Measurements from ENCODE around the gene ARID3B. TPM values are rescaled to one million over a fixed set of nuclear protein-coding genes. Genes with fewer than 3 reads are reported as not detected.

ARID3B gene
- total RNA-seq, 4 donors from 2014 or later: 2.0 to 8.4 (median 5.3) TPM

- WGBS, 2 donors: 61 to 66% methylated on average over 8 of the region's 8 CpGs
- Histone ChIP-seq H3K4me1 (no peaks in the 10 kb centered on the region), H3K36me3 (peaks cover 0 to 100% (median 35%) of the 10 kb centered on the region in 3 donors), H3K27me3 (no peaks in the 10 kb centered on the region), H3K27ac (no peak overlapping the region), H3K9me3 (no peaks in the 10 kb centered on the region), H3K4me3 (no peak overlapping the region)
- TF ChIP-seq POLR2A (IDR thresholded peaks at IDR 0.05) (no peak), CTCF (IDR thresholded peaks at IDR 0.05) (peak; percentile 63 to 83 (median 69)), EP300 (IDR thresholded peaks at IDR 0.05) (no peak)
- DNase-seq (ENCODE audit: low spot score in 2 of 2): peak; percentile 57 to 64
These were observed 91.0 kb downstream of the ARID3B start for GRCh38 chr15:74631935-74632560.

GRCh38 chr15:74632601-74633000 is 91.6 kb downstream of the ARID3B start:
- WGBS, 2 donors: 84 to 93% methylated on average over 8 to 9 of the region's 9 CpGs
- peaks cover 0 to 100% (median 35%) of the 10 kb centered on the region in 3 donors for H3K36me3 ChIP-seq
- no peak for DNase-seq (ENCODE audit: low spot score in 2 of 2)
- no peaks in the 10 kb centered on the region for H3K4me1 ChIP-seq
- no peak for TF ChIP-seq EP300 (IDR thresholded peaks at IDR 0.05)
- no peaks in the 10 kb centered on the region for H3K9me3 ChIP-seq
- no peak overlapping the region for H3K27ac ChIP-seq
- no peak overlapping the region for H3K4me3 ChIP-seq
- no peaks in the 10 kb centered on the region for H3K27me3 ChIP-seq

DNA sequence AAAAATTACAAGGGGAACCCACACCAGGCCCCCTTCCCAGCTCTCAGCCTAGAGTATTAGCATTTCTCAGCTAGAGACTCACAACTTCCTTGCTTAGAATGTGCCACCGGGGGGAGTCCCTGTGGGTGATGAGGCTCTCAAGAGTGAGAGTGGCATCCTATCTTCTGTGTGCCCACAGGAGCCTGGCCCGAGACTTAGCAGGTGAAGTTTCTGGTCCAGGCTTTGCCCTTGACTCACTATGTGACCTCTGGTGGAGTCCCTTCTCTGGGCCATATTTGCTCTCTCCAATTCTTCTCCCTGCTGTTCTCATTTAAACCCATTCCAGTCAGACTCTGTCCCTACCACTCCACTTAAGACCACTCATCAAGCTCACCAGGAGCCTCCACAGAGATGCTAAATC is 92.8 kb downstream of the ARID3B start:
- H3K27me3 ChIP-seq: no peaks in the 10 kb centered on the region
- no peak overlapping the region for H3K27ac ChIP-seq
- H3K4me1 ChIP-seq: no peaks in the 10 kb centered on the region
- no peak for TF ChIP-seq CTCF (IDR thresholded peaks at IDR 0.05)
- TF ChIP-seq POLR2A (IDR thresholded peaks at IDR 0.05): no peak
- TF ChIP-seq EP300 (IDR thresholded peaks at IDR 0.05): no peak
- H3K9me3 ChIP-seq: no peaks in the 10 kb centered on the region
- DNase-seq (ENCODE audit: low spot score in 2 of 2): no peak
- no peak overlapping the region for H3K4me3 ChIP-seq
- 63 to 77% methylated on average over 2 of the region's 2 CpGs for WGBS, 2 donors
- peaks cover 0 to 99% (median 28%) of the 10 kb centered on the region in 3 donors for H3K36me3 ChIP-seq

- Histone ChIP-seq H3K9me3 (no peaks in the 10 kb centered on the region), H3K4me1 (no peaks in the 10 kb centered on the region), H3K36me3 (peaks cover 0 to 99% (median 30%) of the 10 kb centered on the region in 3 donors), H3K4me3 (no peak overlapping the region), H3K27ac (no peak overlapping the region), H3K27me3 (no peaks in the 10 kb centered on the region)
- 17 to 26% methylated on average over 5 of the region's 5 CpGs for WGBS, 2 donors
- peak in 1 of 2 donors; percentile 62 for DNase-seq (ENCODE audit: low spot score in 2 of 2)
- TF ChIP-seq EP300 (IDR thresholded peaks at IDR 0.05) (no peak), CTCF (IDR thresholded peaks at IDR 0.05) (peak; percentile 76 to 89 (median 81))
These were observed 94.2 kb downstream of the ARID3B start for GRCh38 chr15:74635228-74635627.

GRCh38 chr15:74636984-74637383 is 96.0 kb downstream of the ARID3B start:
- no peak for TF ChIP-seq EP300 (IDR thresholded peaks at IDR 0.05)
- TF ChIP-seq CTCF (IDR thresholded peaks at IDR 0.05): no peak
- no peak for TF ChIP-seq POLR2A (IDR thresholded peaks at IDR 0.05)
- no peaks in the 10 kb centered on the region for H3K27me3 ChIP-seq
- 78 to 90% methylated on average over 1 of the region's 1 CpG for WGBS, 2 donors
- no peak for DNase-seq (ENCODE audit: low spot score in 2 of 2)
- no peak overlapping the region for H3K4me3 ChIP-seq
- H3K27ac ChIP-seq: no peak overlapping the region
- peaks cover 0 to 88% (median 27%) of the 10 kb centered on the region in 3 donors for H3K36me3 ChIP-seq
- peaks cover 0 to 9% (median under 1%) of the 10 kb centered on the region in 4 donors for H3K4me1 ChIP-seq
- no peaks in the 10 kb centered on the region for H3K9me3 ChIP-seq

Data from tibial nerve (tissue), 4 donors.